B cell (primary cell): ENCODE results near the gene PPP1R12C. TPM values are rescaled to one million over a fixed set of nuclear protein-coding genes. Genes with fewer than 3 reads are reported as not detected.

Experiments
- ATAC-seq: fragments of 200-7000 bp; cut with Tn5 transposase; one replicate; pipeline ENCODE4 v1.10.0; 2021; ENCODE audit warnings: low read depth, mild to moderate bottlenecking, moderate number of reproducible peaks, moderate library complexity
- CTCF ChIA-PET: fragments of 350-600 bp; sonication (Branson Sonifier 250); formaldehyde crosslinking; loops from one replicate; lab custom pipeline; 2021; ENCODE audit warnings: antibody characterized with exemption, inconsistent platforms; lab: Charles Lee
- POLR2A ChIA-PET: fragments of 350-600 bp; sonication (Branson Sonifier 250); formaldehyde crosslinking; loops from one replicate; lab custom pipeline; 2021; ENCODE audit warnings: antibody characterized with exemption; lab: Charles Lee
- DNase-seq: peaks from one replicate; pipeline ENCODE4 v3.0.0; 2013
- H2AFZ ChIP-seq: 2 replicates; pipeline ENCODE4 v1.6.1; 2012; ENCODE audit warnings: mild to moderate bottlenecking, low read depth, low read length; ENCODE audit not compliant: insufficient read depth, poor library complexity, severe bottlenecking
- H3K27ac ChIP-seq, 2 donors: 1 replicate in 1 of 2; 2 replicates in 1 of 2; pipeline ENCODE4 v1.5.1; 2012 to 2013; ENCODE audit warnings: low read length in 2 of 2, mild to moderate bottlenecking in 2 of 2, moderate library complexity in 1 of 2
- H3K27me3 ChIP-seq, 4 experiments: fragments of 200-600 bp in 1 of 4; sonication (generic) in 1 of 4; replicated peaks in 1 of 4; 1 replicate in 2 of 4; 2 replicates in 2 of 4; pipeline versions ENCODE4 v1.6.1 to v1.7.0; 2013 to 2016; ENCODE audit warnings: low read length in 3 of 4, mild to moderate bottlenecking in 2 of 4, mixed read lengths in 1 of 4, moderate library complexity in 1 of 4; ENCODE audit not compliant: insufficient read depth in 4 of 4, control insufficient read depth in 3 of 4; ENCODE audit errors: control extremely low read depth in 1 of 4
- H3K36me3 ChIP-seq, 2 experiments: replicated peaks in 1 of 2; 1 replicate in 1 of 2; 2 replicates in 1 of 2; pipeline versions ENCODE4 v1.6.1 to v1.7.1; 2013; ENCODE audit warnings: low read length in 1 of 2; ENCODE audit not compliant: insufficient read depth in 2 of 2, control insufficient read depth in 1 of 2; ENCODE audit errors: control extremely low read depth in 1 of 2, extremely low read depth in 1 of 2
- H3K4me1 ChIP-seq, 2 donors: fragments of 200-600 bp in 1 of 2; sonication (generic) in 1 of 2; 1 replicate in 1 of 2; 2 replicates in 1 of 2; pipeline versions ENCODE4 v1.5.1 to v1.6.1; 2013 to 2017; ENCODE audit warnings: low read length in 2 of 2; ENCODE audit not compliant: control insufficient read depth in 2 of 2, insufficient read depth in 2 of 2
- H3K4me2 ChIP-seq: replicated peaks from 2 replicates; pipeline ENCODE3; 2012; ENCODE audit warnings: mild to moderate bottlenecking, low read depth, low read length; ENCODE audit not compliant: poor library complexity, severe bottlenecking
- H3K4me3 ChIP-seq, 5 experiments: fragments of 200-600 bp in 1 of 5; sonication (generic) in 1 of 5; 1 replicate in 3 of 5; 2 replicates in 2 of 5; pipeline versions ENCODE4 v1.5.1 to v1.7.0; 2011 to 2016; ENCODE audit warnings: low read length in 4 of 5, mild to moderate bottlenecking in 4 of 5, low read depth in 2 of 5, control low read depth in 1 of 5, moderate library complexity in 1 of 5; ENCODE audit not compliant: insufficient read depth in 1 of 5; ENCODE audit errors: control extremely low read depth in 1 of 5, extremely low read depth in 1 of 5
- H3K79me2 ChIP-seq: fragments of 200-600 bp; sonication (generic); one replicate; pipeline ENCODE4 v1.6.0; 2016; ENCODE audit warnings: low read length; ENCODE audit not compliant: control insufficient read depth, insufficient read depth
- H3K9ac ChIP-seq: fragments of 200-600 bp; sonication (generic); 2 replicates; pipeline ENCODE4 v1.6.1; 2017; ENCODE audit warnings: mild to moderate bottlenecking, low read length, moderate library complexity
- H3K9me3 ChIP-seq, 3 donors: one replicate each; pipeline versions ENCODE4 v1.6.1 to v1.7.1; 2013; ENCODE audit warnings: low read length in 2 of 3; ENCODE audit not compliant: control insufficient read depth in 2 of 3, insufficient read depth in 1 of 3; ENCODE audit errors: control extremely low read depth in 1 of 3
- H4K20me1 ChIP-seq: 2 replicates; pipeline ENCODE4 v1.6.0; 2012; ENCODE audit warnings: mild to moderate bottlenecking, low read length; ENCODE audit not compliant: insufficient read depth, control insufficient read depth, poor library complexity, severe bottlenecking
- H3K27ac Mint-ChIP-seq: one replicate; pipeline ENCODE4 v1.8.0; 2021; ENCODE audit warnings: mixed read lengths
- H3K27me3 Mint-ChIP-seq: one replicate; pipeline ENCODE4 v1.8.0; 2021; ENCODE audit warnings: mixed read lengths
- H3K4me1 Mint-ChIP-seq: one replicate; pipeline ENCODE4 v1.8.0; 2021; ENCODE audit warnings: mixed read lengths
- H3K4me3 Mint-ChIP-seq: one replicate; pipeline ENCODE4 v1.8.0; 2021; ENCODE audit warnings: mixed read lengths
- H3K9me3 Mint-ChIP-seq: one replicate; pipeline ENCODE4 v1.8.0; 2022; ENCODE audit warnings: mixed read lengths; ENCODE audit not compliant: insufficient read depth
- CTCF ChIP-seq: fragments of 200-600 bp; IDR thresholded peaks from one replicate; pipeline ENCODE4 v1.8.0; 2022; ENCODE audit warnings: antibody characterized with exemption, mild to moderate bottlenecking
- EZH2 ChIP-seq: IDR thresholded peaks from 2 replicates; pipeline ENCODE4 v1.6.1; 2012; ENCODE audit warnings: borderline replicate concordance, low read depth, mild to moderate bottlenecking, moderate library complexity, low read length; ENCODE audit not compliant: insufficient read depth, poor library complexity, severe bottlenecking
- WGBS: methylation state at CpG from one replicate; pipeline ENCODE4 v1.1.5; 2013; ENCODE audit warnings: missing lambda C conversion rate; ENCODE audit not compliant: insufficient coverage; 5-methylcytosine and 5-hydroxymethylcytosine counted together
- intact Hi-C: fragments of 100-400 bp; cut with micrococcal nuclease; formaldehyde crosslinking; loops from one replicate; pipeline ENCODE4 v1.10.0; 2022
- polyA plus RNA-seq: library from polyadenylated mRNA; depleted of rRNA; stranded (reverse); fragments of >200 nt; gene quantifications from 2 replicates; pipeline ENCODE4 v1.2.3, GENCODE V29; 2012
- total RNA-seq, 2 donors: library from RNA; stranded (reverse); fragments of 120-200 nt in 1 of 2; gene quantifications; 1 replicate in 1 of 2; 2 replicates in 1 of 2; pipeline versions ENCODE4 v1.2.3 to v1.2.4, GENCODE V29; 2013 to 2022

PPP1R12C gene
- total and polyA plus RNA-seq, 2 donors (not counting 1 experiment from before 2014, with no cell fraction given): 145 to 179 TPM

GRCh38 chr19:55095260-55096060 is 22.0 kb downstream of the PPP1R12C start:
- Histone ChIP-seq H3K36me3 (peaks cover 0 to 49% of the 10 kb centered on the region in 2 experiments), H4K20me1 (peaks cover 54% of the 10 kb centered on the region), H2AFZ (no peak overlapping the region), H3K9ac (no peak overlapping the region), H3K4me2 (no peak overlapping the region), H3K9me3 (peaks cover 0 to 3% (median 0%) of the 10 kb centered on the region in 3 donors), H3K4me3 (no peak overlapping the region), H3K4me1 (peaks cover 0 to 6% of the 10 kb centered on the region in 2 donors), H3K79me2 (no peaks in the 10 kb centered on the region), H3K27me3 (no peaks in the 10 kb centered on the region), H3K27ac (no peak overlapping the region)
- TF ChIP-seq CTCF: no peak
- no peak for TF ChIP-seq EZH2
- CTCF ChIA-PET: no interaction called here
- POLR2A ChIA-PET: no interaction called here
- no peak for ATAC-seq
- Mint-ChIP-seq H3K4me3 (no peak overlapping the region), H3K4me1 (peaks cover 4% of the 10 kb centered on the region), H3K27me3 (no peaks in the 10 kb centered on the region), H3K9me3 (no peaks in the 10 kb centered on the region), H3K27ac (no peak overlapping the region)
- intact Hi-C loops: no loop called here
- no peak for DNase-seq
- 93% methylated on average over 15 of the region's 23 CpGs for WGBS
